Breast epithelium (tissue), 3 donors: Measurements from ENCODE around the gene EMCN.

Experiments used
- CTCF ChIP-seq, 3 donors: fragments of 450-650 bp; IDR thresholded peaks; one replicate each; pipeline ENCODE4 v1.5.1; 2016 to 2017; ENCODE audit warnings: antibody characterized with exemption in 3 of 3, mild to moderate bottlenecking in 3 of 3, moderate library complexity in 3 of 3
- POLR2A ChIP-seq: fragments of 450-650 bp; IDR thresholded peaks from one replicate; pipeline ENCODE4 v1.6.1; 2016; ENCODE audit warnings: antibody characterized with exemption, mild to moderate bottlenecking, moderate library complexity
- POLR2AphosphoS5 ChIP-seq, 3 donors: sonication (generic); formaldehyde crosslinking; IDR thresholded peaks; one replicate each; pipeline ENCODE4 v1.6.1; 2017; ENCODE audit warnings: antibody characterized with exemption in 3 of 3

GRCh38 chr4:100469555-100469954 is 48.3 kb downstream of the EMCN start:
- TF ChIP-seq CTCF (IDR thresholded peaks at IDR 0.05) (no peak), POLR2A (no peak), POLR2AphosphoS5 (IDR thresholded peaks at IDR 0.05) (no peak)
